IPS DF 6.9 (cell line): Measurements from ENCODE around the gene POLR3B.

Experiments used
- DNase-seq: peaks from one replicate; pipeline ENCODE4 v3.0.0-alpha.2; 2013; ENCODE audit warnings: low read depth, low spot score
- H3K27ac ChIP-seq: one replicate; pipeline ENCODE4 v1.5.1; 2013; ENCODE audit warnings: low read length, control low read depth
- H3K27me3 ChIP-seq: 2 replicates; pipeline ENCODE4 v1.6.1; 2013; ENCODE audit warnings: mild to moderate bottlenecking, low read length; ENCODE audit not compliant: control insufficient read depth, insufficient read depth
- H3K36me3 ChIP-seq: 2 replicates; pipeline ENCODE4 v1.6.1; 2013; ENCODE audit warnings: low read length; ENCODE audit not compliant: control insufficient read depth, insufficient read depth
- H3K4me1 ChIP-seq: 2 replicates; pipeline ENCODE4 v1.6.1; 2013; ENCODE audit warnings: low read length; ENCODE audit not compliant: control insufficient read depth, insufficient read depth
- H3K4me3 ChIP-seq: 2 replicates; pipeline ENCODE4 v1.5.1; 2013; ENCODE audit warnings: mild to moderate bottlenecking, low read length
- H3K9me3 ChIP-seq: 2 replicates; pipeline ENCODE4 v1.6.1; 2013; ENCODE audit warnings: low read length, inconsistent platforms; ENCODE audit not compliant: control insufficient read depth, insufficient read depth
- WGBS: extraction: QIAGEN DNeasy Blood & Tissue Kit; methylation state at CpG from one replicate; pipeline ENCODE4 v1.1.7; 2013; ENCODE audit warnings: mixed read lengths, missing lambda C conversion rate; ENCODE audit not compliant: insufficient read length, insufficient coverage; 5-methylcytosine and 5-hydroxymethylcytosine counted together

POLR3B gene

GRCh38 chr12:106412563-106412962, 55.0 kb downstream of the POLR3B start:
- H3K27me3 ChIP-seq: no peaks in the 10 kb centered on the region
- H3K27ac ChIP-seq: no peak overlapping the region
- H3K36me3 ChIP-seq: no peaks in the 10 kb centered on the region
- no peak overlapping the region for H3K4me3 ChIP-seq
- no peaks in the 10 kb centered on the region for H3K9me3 ChIP-seq
- no CpG with 5 or more reads among the region's 1 CpG for WGBS
- no peak for DNase-seq
- H3K4me1 ChIP-seq: no peaks in the 10 kb centered on the region

DNA sequence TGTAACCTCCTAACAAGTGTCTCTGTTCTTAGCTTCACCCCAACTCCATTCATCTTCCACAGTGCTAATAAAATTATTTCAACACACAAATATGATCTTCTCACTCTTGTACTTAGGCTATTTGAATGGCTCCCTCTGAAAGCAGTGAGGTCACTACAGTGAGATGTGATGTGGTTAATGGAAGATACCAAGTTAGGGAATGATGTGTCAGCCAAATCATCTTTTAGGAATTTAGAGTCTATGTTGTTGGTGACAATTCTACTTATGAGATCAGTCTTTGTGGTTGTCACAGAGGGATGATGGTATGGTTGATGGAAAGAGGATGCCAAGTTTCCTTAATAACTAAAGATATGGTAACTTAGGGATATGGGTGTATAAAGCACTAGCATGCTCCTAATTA, 57.6 kb downstream of the POLR3B start:
- Histone ChIP-seq H3K4me3 (no peak overlapping the region), H3K9me3 (no peaks in the 10 kb centered on the region), H3K36me3 (no peaks in the 10 kb centered on the region), H3K27me3 (no peaks in the 10 kb centered on the region), H3K27ac (no peak overlapping the region), H3K4me1 (no peaks in the 10 kb centered on the region)
- DNase-seq: no peak

- Histone ChIP-seq H3K36me3 (no peaks in the 10 kb centered on the region), H3K4me3 (no peak overlapping the region), H3K4me1 (no peaks in the 10 kb centered on the region), H3K9me3 (no peaks in the 10 kb centered on the region), H3K27ac (no peak overlapping the region), H3K27me3 (no peaks in the 10 kb centered on the region)
- DNase-seq: no peak
- no CpG with 5 or more reads among the region's 2 CpGs for WGBS
These were observed 58.7 kb downstream of the POLR3B start for GRCh38 chr12:106416273-106416672.

DNA sequence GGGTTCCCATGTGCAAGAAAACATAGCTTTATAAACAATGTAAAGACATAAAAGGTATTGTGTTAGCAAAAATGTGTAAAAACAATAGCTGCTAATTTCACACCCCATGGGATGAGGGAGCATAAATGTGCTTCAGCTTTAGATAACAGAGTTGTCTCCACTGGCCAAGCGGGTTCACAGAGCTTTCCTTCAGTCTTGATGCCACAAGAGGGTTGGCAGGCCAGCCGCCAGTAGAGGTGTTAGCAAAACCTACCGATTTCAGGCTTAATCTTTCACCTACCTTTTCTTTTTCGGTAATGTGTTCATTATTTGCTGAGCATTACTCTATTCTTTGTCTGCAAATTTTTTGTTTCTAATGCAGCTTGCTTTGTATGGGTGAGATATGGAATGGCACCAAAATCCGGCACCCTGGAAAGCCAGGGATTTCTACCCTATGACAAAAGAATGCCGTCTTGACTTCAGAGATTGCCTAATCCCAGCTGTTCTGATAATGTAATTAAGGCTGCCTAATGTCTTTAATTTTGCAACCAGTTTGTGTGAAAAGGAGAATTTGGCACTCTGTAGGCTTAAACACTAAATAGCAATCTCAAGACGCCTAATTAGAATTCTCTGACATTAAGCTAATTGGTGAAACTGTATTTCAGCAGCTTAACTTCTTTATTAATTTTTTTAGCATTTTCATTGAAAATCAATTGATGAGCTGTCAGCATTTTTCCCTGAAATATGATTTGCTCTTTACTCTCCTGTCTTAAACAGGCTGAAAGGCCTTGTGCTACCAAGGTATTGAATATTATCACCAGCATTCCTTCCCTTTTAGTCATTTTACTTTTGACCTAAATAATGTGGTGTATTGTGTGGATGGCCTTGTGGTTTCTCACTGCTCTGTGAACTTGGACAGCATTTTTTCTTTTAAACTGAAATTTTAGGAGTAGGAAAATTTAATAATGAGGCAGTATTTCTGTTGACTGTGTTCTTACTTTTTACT, 60.7 kb downstream of the POLR3B start:
- no peak overlapping the region for H3K4me3 ChIP-seq
- no CpG with 5 or more reads among the region's 7 CpGs for WGBS
- H3K9me3 ChIP-seq: no peaks in the 10 kb centered on the region
- H3K4me1 ChIP-seq: no peaks in the 10 kb centered on the region
- H3K36me3 ChIP-seq: no peaks in the 10 kb centered on the region
- H3K27me3 ChIP-seq: no peaks in the 10 kb centered on the region
- no peak overlapping the region for H3K27ac ChIP-seq
- DNase-seq: no peak

DNA sequence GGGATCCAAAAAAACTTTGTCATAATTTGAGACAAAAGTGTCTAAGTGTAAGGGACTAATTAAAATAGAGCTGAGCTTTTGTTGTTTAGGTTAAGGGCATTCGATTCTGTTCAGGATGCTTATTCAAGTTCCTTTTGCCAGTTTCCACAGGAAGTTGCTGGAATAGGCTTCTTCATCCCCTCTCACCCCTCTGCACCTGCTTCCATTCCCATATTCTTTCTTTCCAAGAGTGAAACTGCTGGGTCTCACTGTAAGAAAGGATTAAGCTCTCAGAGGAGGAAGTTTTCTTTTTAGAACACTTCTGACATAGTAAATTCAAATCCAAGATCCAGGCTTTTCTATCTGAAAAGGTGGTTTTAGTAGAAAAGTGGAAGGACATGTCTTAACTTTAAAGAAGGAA, 61.4 kb downstream of the POLR3B start:
- Histone ChIP-seq H3K36me3 (no peaks in the 10 kb centered on the region), H3K27me3 (no peaks in the 10 kb centered on the region), H3K4me1 (no peaks in the 10 kb centered on the region), H3K4me3 (no peak overlapping the region), H3K27ac (no peak overlapping the region), H3K9me3 (no peaks in the 10 kb centered on the region)
- no peak for DNase-seq
- WGBS: no CpG with 5 or more reads among the region's 1 CpG

- no peak for DNase-seq
- Histone ChIP-seq H3K4me3 (no peak overlapping the region), H3K4me1 (no peaks in the 10 kb centered on the region), H3K27me3 (no peaks in the 10 kb centered on the region), H3K36me3 (no peaks in the 10 kb centered on the region), H3K9me3 (no peaks in the 10 kb centered on the region), H3K27ac (no peak overlapping the region)
- WGBS: no CpG with 5 or more reads among the region's 2 CpGs
These were observed 65.7 kb downstream of the POLR3B start for GRCh38 chr12:106423291-106423690.

GRCh38 chr12:106425061-106425702, 67.6 kb downstream of the POLR3B start:
- DNase-seq: no peak
- H3K4me1 ChIP-seq: no peaks in the 10 kb centered on the region
- no CpG with 5 or more reads among the region's 1 CpG for WGBS
- H3K9me3 ChIP-seq: no peaks in the 10 kb centered on the region
- H3K27ac ChIP-seq: no peak overlapping the region
- no peaks in the 10 kb centered on the region for H3K36me3 ChIP-seq
- no peak overlapping the region for H3K4me3 ChIP-seq
- H3K27me3 ChIP-seq: no peaks in the 10 kb centered on the region

- Histone ChIP-seq H3K9me3 (no peaks in the 10 kb centered on the region), H3K4me3 (no peak overlapping the region), H3K36me3 (no peaks in the 10 kb centered on the region), H3K4me1 (no peaks in the 10 kb centered on the region), H3K27me3 (no peaks in the 10 kb centered on the region), H3K27ac (no peak overlapping the region)
- WGBS: no CpG with 5 or more reads among the region's 1 CpG
- no peak for DNase-seq
These were observed 70.4 kb downstream of the POLR3B start for GRCh38 chr12:106427917-106428316.

DNA sequence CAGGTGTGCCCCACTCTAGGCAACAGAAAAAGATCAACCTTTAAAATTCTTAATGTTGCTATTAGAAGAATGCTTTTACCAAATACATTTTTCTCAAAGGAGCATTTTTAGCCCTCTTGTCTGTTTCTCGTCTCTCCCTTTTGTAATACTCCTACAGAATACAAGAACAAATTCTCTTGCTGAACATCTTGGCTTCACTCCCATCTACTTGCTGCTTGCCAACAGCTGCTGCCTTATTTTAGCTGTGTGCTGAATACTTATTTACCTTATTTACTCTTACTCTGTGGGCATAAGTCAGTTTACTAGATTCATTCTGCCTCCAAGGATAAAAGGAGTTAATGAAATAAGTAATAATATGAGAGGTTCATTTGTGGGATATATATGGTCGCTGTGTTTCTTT, 70.8 kb downstream of the POLR3B start:
- Histone ChIP-seq H3K36me3 (no peaks in the 10 kb centered on the region), H3K4me1 (no peaks in the 10 kb centered on the region), H3K27ac (no peak overlapping the region), H3K27me3 (no peaks in the 10 kb centered on the region), H3K4me3 (no peak overlapping the region), H3K9me3 (no peaks in the 10 kb centered on the region)
- DNase-seq: no peak
- WGBS: 100% methylated on average over 1 of the region's 2 CpGs

DNA sequence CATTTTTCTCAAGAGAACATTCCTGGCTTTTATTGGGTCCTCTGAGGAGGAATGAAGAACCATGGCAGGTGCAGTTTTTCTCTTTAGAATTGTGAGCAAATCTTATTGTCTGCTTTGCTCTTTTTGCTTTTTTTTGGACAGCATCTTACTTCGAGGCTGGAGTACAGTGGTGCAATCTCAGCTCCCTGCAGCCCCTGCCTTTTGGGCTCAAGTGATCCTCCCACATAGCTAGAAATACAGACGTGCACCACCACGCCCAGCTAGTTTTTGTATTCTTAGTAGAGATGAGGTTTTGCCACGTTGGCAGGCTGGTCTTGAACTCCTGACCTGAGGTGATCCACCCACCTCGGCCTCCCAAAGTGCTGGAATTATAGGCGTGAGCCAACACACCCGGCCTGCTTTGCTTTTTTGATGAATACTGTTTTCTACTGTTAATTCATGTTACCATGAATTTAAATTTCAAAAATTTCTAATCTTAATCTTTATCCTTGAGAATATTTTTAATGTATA, 71.5 kb downstream of the POLR3B start:
- Histone ChIP-seq H3K27me3 (no peaks in the 10 kb centered on the region), H3K4me1 (no peaks in the 10 kb centered on the region), H3K36me3 (no peaks in the 10 kb centered on the region), H3K27ac (no peak overlapping the region), H3K9me3 (no peaks in the 10 kb centered on the region), H3K4me3 (no peak overlapping the region)
- WGBS: no CpG with 5 or more reads among the region's 7 CpGs
- DNase-seq: no peak
